ENCODE measurements around the gene CXCL14.

Gene CXCL14

GRCh38 chr5:135543001-135543484 lies 35.7 kb downstream of the CXCL14 start:
- DNase-seq (ENCODE audit: insufficient read length, low spot score) (no peak), FAIRE-seq (no peak)
- TF ChIP-seq POLR2A (IDR thresholded peaks at IDR 0.05; ENCODE audit: low read depth, low read length) = no peak
- no peak for TF ChIP-seq POU2F2 (IDR thresholded peaks at IDR 0.05; ENCODE audit: low read depth, low read length)
- TF ChIP-seq PAX5 (IDR thresholded peaks at IDR 0.05; ENCODE audit: insufficient read depth, low read length, severe bottlenecking) = no peak
- TF ChIP-seq SPI1 (IDR thresholded peaks at IDR 0.05; ENCODE audit: low read depth, low read length) = no peak
- no peak for TF ChIP-seq TAF1 (IDR thresholded peaks at IDR 0.05; ENCODE audit: low read depth, low read length)
- no peak for TF ChIP-seq POLR2AphosphoS5 (IDR thresholded peaks at IDR 0.05; ENCODE audit: low read depth, low read length)

GRCh38 chr5:135541807-135542502 lies 36.8 kb downstream of the CXCL14 start:
- FAIRE-seq (no peak), DNase-seq (ENCODE audit: insufficient read length, low spot score) (no peak)
- TF ChIP-seq PAX5 (IDR thresholded peaks at IDR 0.05; ENCODE audit: insufficient read depth, low read length, severe bottlenecking) (no peak), POU2F2 (IDR thresholded peaks at IDR 0.05; ENCODE audit: low read depth, low read length) (no peak), POLR2AphosphoS5 (IDR thresholded peaks at IDR 0.05; ENCODE audit: low read depth, low read length) (no peak), SPI1 (IDR thresholded peaks at IDR 0.05; ENCODE audit: low read depth, low read length) (no peak), POLR2A (IDR thresholded peaks at IDR 0.05; ENCODE audit: low read depth, low read length) (no peak), TAF1 (IDR thresholded peaks at IDR 0.05; ENCODE audit: low read depth, low read length) (no peak)

- no peak for TF ChIP-seq POU2F2 (IDR thresholded peaks at IDR 0.05; ENCODE audit: low read depth, low read length)
- no peak for TF ChIP-seq SPI1 (IDR thresholded peaks at IDR 0.05; ENCODE audit: low read depth, low read length)
- TF ChIP-seq POLR2AphosphoS5 (IDR thresholded peaks at IDR 0.05; ENCODE audit: low read depth, low read length) = no peak
- no peak for TF ChIP-seq TAF1 (IDR thresholded peaks at IDR 0.05; ENCODE audit: low read depth, low read length)
- TF ChIP-seq POLR2A (IDR thresholded peaks at IDR 0.05; ENCODE audit: low read depth, low read length) = no peak
- TF ChIP-seq PAX5 (IDR thresholded peaks at IDR 0.05; ENCODE audit: insufficient read depth, low read length, severe bottlenecking) = no peak
- DNase-seq (ENCODE audit: insufficient read length, low spot score) = no peak
- no peak for FAIRE-seq
Measured at GRCh38 chr5:135539430-135540005, 39.3 kb downstream of the CXCL14 start.

- TF ChIP-seq SPI1 (IDR thresholded peaks at IDR 0.05; ENCODE audit: low read depth, low read length) = no peak
- no peak for TF ChIP-seq POLR2AphosphoS5 (IDR thresholded peaks at IDR 0.05; ENCODE audit: low read depth, low read length)
- TF ChIP-seq POU2F2 (IDR thresholded peaks at IDR 0.05; ENCODE audit: low read depth, low read length) = no peak
- TF ChIP-seq POLR2A (IDR thresholded peaks at IDR 0.05; ENCODE audit: low read depth, low read length) = no peak
- no peak for TF ChIP-seq PAX5 (IDR thresholded peaks at IDR 0.05; ENCODE audit: insufficient read depth, low read length, severe bottlenecking)
- TF ChIP-seq TAF1 (IDR thresholded peaks at IDR 0.05; ENCODE audit: low read depth, low read length) = no peak
- FAIRE-seq (no peak), DNase-seq (ENCODE audit: insufficient read length, low spot score) (no peak)
Measured at GRCh38 chr5:135538261-135538660, 40.5 kb downstream of the CXCL14 start.

GRCh38 chr5:135537745-135538144 lies 41.0 kb downstream of the CXCL14 start:
- FAIRE-seq = no peak
- no peak for TF ChIP-seq SPI1 (IDR thresholded peaks at IDR 0.05; ENCODE audit: low read depth, low read length)
- TF ChIP-seq PAX5 (IDR thresholded peaks at IDR 0.05; ENCODE audit: insufficient read depth, low read length, severe bottlenecking) = no peak
- TF ChIP-seq TAF1 (IDR thresholded peaks at IDR 0.05; ENCODE audit: low read depth, low read length) = no peak
- no peak for DNase-seq (ENCODE audit: insufficient read length, low spot score)

- no peak for FAIRE-seq
- TF ChIP-seq SPI1 (IDR thresholded peaks at IDR 0.05; ENCODE audit: low read depth, low read length) = no peak
- no peak for TF ChIP-seq POLR2AphosphoS5 (IDR thresholded peaks at IDR 0.05; ENCODE audit: low read depth, low read length)
- no peak for TF ChIP-seq TAF1 (IDR thresholded peaks at IDR 0.05; ENCODE audit: low read depth, low read length)
- TF ChIP-seq POU2F2 (IDR thresholded peaks at IDR 0.05; ENCODE audit: low read depth, low read length) = no peak
- no peak for TF ChIP-seq POLR2A (IDR thresholded peaks at IDR 0.05; ENCODE audit: low read depth, low read length)
- no peak for TF ChIP-seq PAX5 (IDR thresholded peaks at IDR 0.05; ENCODE audit: insufficient read depth, low read length, severe bottlenecking)
Measured at GRCh38 chr5:135537271-135537670, 41.5 kb downstream of the CXCL14 start.

GRCh38 chr5:135535820-135536801 lies 42.7 kb downstream of the CXCL14 start, which contains the start of gene NEUROG1:
Gene NEUROG1, minus strand, starts transcription at chr5:135535964. Its CDS starts 274 bp downstream, at chr5:135535690.
- TF ChIP-seq POLR2A (IDR thresholded peaks at IDR 0.05; ENCODE audit: low read depth, low read length) = no peak
- no peak for TF ChIP-seq POLR2AphosphoS5 (IDR thresholded peaks at IDR 0.05; ENCODE audit: low read depth, low read length)
- TF ChIP-seq POU2F2 (IDR thresholded peaks at IDR 0.05; ENCODE audit: low read depth, low read length) = no peak
- TF ChIP-seq SPI1 (IDR thresholded peaks at IDR 0.05; ENCODE audit: low read depth, low read length) = no peak
- no peak for TF ChIP-seq TAF1 (IDR thresholded peaks at IDR 0.05; ENCODE audit: low read depth, low read length)
- no peak for TF ChIP-seq PAX5 (IDR thresholded peaks at IDR 0.05; ENCODE audit: insufficient read depth, low read length, severe bottlenecking)
- DNase-seq (ENCODE audit: insufficient read length, low spot score) = no peak
- FAIRE-seq = no peak

More at GRCh38 chr5:135537271-135537670, 41.5 kb downstream of the CXCL14 start:
- DNase-seq (ENCODE audit: insufficient read length, low spot score) = no peak

GRCh38 chr5:135535420-135535819 lies 43.4 kb downstream of the CXCL14 start:
- TF ChIP-seq PAX5 (IDR thresholded peaks at IDR 0.05; ENCODE audit: insufficient read depth, low read length, severe bottlenecking) (no peak), POLR2AphosphoS5 (IDR thresholded peaks at IDR 0.05; ENCODE audit: low read depth, low read length) (no peak), TAF1 (IDR thresholded peaks at IDR 0.05; ENCODE audit: low read depth, low read length) (no peak), SPI1 (IDR thresholded peaks at IDR 0.05; ENCODE audit: low read depth, low read length) (no peak), POLR2A (IDR thresholded peaks at IDR 0.05; ENCODE audit: low read depth, low read length) (no peak), POU2F2 (IDR thresholded peaks at IDR 0.05; ENCODE audit: low read depth, low read length) (no peak)
- DNase-seq (ENCODE audit: insufficient read length, low spot score) = no peak
- FAIRE-seq = no peak

All from GM12891 (cell line).